GM12874 (cell line): ENCODE data around the gene LRSAM1.

ENCODE experiments used
- TF ChIP-seq, protein P1 (sequence below): IDR thresholded peaks from 2 replicates; pipeline ENCODE4 v1.5.1; 2011; ENCODE audit warnings: low read depth, mild to moderate bottlenecking, control low read depth, low read length, moderate library complexity; ENCODE audit not compliant: insufficient read depth

The LRSAM1 gene

GRCh38 chr9:127445851-127446712 lies 5.2 kb upstream of the LRSAM1 start:
- TF ChIP-seq, protein P1, sequence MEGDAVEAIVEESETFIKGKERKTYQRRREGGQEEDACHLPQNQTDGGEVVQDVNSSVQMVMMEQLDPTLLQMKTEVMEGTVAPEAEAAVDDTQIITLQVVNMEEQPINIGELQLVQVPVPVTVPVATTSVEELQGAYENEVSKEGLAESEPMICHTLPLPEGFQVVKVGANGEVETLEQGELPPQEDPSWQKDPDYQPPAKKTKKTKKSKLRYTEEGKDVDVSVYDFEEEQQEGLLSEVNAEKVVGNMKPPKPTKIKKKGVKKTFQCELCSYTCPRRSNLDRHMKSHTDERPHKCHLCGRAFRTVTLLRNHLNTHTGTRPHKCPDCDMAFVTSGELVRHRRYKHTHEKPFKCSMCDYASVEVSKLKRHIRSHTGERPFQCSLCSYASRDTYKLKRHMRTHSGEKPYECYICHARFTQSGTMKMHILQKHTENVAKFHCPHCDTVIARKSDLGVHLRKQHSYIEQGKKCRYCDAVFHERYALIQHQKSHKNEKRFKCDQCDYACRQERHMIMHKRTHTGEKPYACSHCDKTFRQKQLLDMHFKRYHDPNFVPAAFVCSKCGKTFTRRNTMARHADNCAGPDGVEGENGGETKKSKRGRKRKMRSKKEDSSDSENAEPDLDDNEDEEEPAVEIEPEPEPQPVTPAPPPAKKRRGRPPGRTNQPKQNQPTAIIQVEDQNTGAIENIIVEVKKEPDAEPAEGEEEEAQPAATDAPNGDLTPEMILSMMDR = no peak

DNA sequence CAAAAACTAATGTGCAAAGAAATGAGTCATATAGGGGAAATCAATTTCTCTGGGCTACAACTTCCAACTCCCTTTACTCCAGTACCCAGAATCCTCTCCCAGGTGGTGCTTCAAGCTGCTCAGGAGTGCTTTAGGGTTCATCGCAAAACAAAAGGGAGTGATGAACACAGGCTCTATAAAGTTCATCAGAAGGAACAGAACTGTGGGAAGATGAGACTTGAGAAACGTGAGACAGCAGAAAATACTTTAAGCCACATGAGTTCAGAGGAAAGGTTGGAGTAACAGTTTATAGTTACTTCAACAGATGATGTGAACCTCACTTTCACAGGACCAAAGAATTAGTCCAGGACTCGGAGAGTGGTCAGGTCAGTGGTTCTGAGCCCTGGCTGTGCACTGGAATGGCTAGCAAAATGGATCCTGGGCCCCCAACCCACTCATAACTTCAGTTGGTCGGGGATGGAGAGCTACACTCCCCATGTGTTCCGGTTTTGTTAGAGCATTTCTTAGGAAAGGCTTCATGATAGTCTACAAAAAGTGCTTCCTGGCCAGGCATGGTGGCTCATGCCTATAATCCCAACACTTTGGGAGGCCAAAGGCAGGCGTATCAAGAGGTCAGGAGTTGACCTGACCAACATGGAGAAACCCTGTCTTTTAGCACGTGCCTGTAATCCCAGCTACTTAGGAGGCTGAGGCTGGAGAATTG lies 4.4 kb upstream of the LRSAM1 start:
- TF ChIP-seq, protein P1 = no peak

DNA sequence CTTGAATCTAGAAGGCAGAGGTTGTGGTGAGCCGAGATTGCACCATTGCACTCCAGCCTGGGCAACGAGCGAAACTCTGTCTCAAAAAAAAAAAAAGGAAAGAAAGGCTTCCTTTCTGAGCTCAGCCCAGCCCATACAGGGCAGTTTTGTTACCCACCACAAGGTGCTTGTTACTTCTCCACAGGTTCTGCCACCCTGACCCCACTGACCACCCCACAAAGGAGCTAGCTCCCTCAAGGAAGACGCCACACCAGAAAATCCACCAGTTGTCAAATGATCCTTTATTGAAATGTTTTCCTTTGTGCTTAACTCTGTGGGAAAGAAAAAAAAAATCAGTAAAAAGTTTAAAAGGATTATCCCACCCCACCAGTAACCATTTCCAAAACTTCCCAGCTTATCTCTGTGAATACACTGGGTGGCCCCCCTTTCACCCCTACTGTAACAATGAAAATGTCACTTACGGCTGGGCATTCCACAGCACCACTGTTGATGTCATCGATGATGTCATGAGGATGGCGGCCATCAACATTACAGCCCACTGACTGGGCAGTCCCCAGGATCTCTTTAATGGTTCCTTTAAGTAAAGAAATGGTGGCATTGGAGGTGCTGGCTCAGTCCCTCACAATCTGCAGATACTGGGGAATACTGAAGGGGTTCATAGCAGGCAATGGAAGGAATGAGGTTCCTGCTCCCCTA lies 3.7 kb upstream of the LRSAM1 start:
- TF ChIP-seq, protein P1 = no peak

- TF ChIP-seq, protein P1 = no peak
These were observed 3.1 kb upstream of the LRSAM1 start for GRCh38 chr9:127448112-127448805.

- TF ChIP-seq, protein P1 = no peak
These were observed 1.9 kb upstream of the LRSAM1 start for GRCh38 chr9:127449332-127449966.

DNA sequence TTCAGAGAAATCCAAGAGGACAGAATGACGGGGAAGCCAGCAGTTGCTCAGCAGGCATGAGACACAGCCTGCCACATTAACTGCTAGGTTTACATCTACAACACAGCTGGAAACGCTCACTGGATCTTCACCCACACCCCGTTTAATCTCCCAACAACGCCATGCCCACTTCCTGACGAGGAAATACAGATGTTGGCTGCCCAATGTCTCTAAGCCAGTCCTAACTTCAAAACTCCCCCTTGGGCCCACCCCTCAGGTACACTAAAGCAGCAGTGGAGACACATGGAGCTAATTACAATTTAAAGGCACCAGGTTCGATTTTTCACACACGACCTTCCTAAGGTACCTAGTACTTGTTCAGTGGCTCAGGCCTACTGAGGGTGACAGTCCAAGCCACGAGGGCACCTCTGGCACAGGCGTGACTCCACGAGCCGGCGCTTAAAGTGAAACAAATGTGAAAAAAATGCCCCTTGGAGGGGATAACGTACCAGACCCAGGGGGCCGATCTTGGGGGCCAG lies 1.0 kb upstream of the LRSAM1 start:
- TF ChIP-seq, protein P1 = no peak
